H7 (cell line): ENCODE data around the gene CEMIP. TPM values are rescaled to one million over a fixed set of nuclear protein-coding genes. Genes with fewer than 3 reads are reported as not detected.
"Not testable (repeated sequence)": the region's sequence is repeated elsewhere in the genome, so short reads cannot be mapped to it uniquely, and the experiment has no call there.

ENCODE experiments used
- DNase-seq: peaks from one replicate; pipeline ENCODE4 v3.0.0; 2012
- H3K27me3 ChIP-seq: 2 replicates; pipeline ENCODE4 v1.6.0; 2011; ENCODE audit warnings: mild to moderate bottlenecking, low read length; ENCODE audit not compliant: control insufficient read depth, insufficient read depth
- H3K36me3 ChIP-seq: replicated peaks from 2 replicates; pipeline ENCODE4 v1.5.1; 2011; ENCODE audit warnings: low read length; ENCODE audit not compliant: control insufficient read depth, insufficient read depth
- H3K4me3 ChIP-seq: 2 replicates; pipeline ENCODE4 v1.5.1; 2011; ENCODE audit warnings: low read depth, mild to moderate bottlenecking, control low read depth, low read length, moderate library complexity; ENCODE audit not compliant: insufficient read depth
- total RNA-seq: library from RNA; depleted of rRNA; stranded (reverse); fragments of >200 nt; shearing (Covaris generic); gene quantifications from 2 replicates; pipeline ENCODE4 v1.2.3, GENCODE V29; 2014

The CEMIP gene
- total RNA-seq, 1 experiment from 2014 or later, result 0.03 TPM

- no peak for DNase-seq
- Histone ChIP-seq H3K27me3 (no peaks in the 10 kb centered on the region), H3K4me3 (no peak overlapping the region), H3K36me3 (peaks cover 8% of the 10 kb centered on the region)
Measured at GRCh38 chr15:80945605-80946004, 166.4 kb downstream of the CEMIP start.

GRCh38 chr15:80946576-80946975 is 167.4 kb downstream of the CEMIP start:
- H3K36me3 ChIP-seq, result peaks cover 10% of the 10 kb centered on the region
- no peaks in the 10 kb centered on the region for H3K27me3 ChIP-seq
- DNase-seq, result no peak
- H3K4me3 ChIP-seq, result no peak overlapping the region

GRCh38 chr15:80948651-80949292 is 169.6 kb downstream of the CEMIP start:
- H3K4me3 ChIP-seq, result no peak overlapping the region
- H3K27me3 ChIP-seq, result no peaks in the 10 kb centered on the region
- H3K36me3 ChIP-seq, result peaks cover 8% of the 10 kb centered on the region
- DNase-seq, result no peak

GRCh38 chr15:80949756-80950155 is 170.6 kb downstream of the CEMIP start:
- no peak for DNase-seq
- Histone ChIP-seq H3K27me3 (no peaks in the 10 kb centered on the region), H3K36me3 (peaks cover 8% of the 10 kb centered on the region), H3K4me3 (no peak overlapping the region)

- no peak for DNase-seq
- Histone ChIP-seq H3K27me3 (no peaks in the 10 kb centered on the region), H3K36me3 (peaks cover 8% of the 10 kb centered on the region), H3K4me3 (no peak overlapping the region)
Measured at GRCh38 chr15:80950291-80951078, 171.3 kb downstream of the CEMIP start.

GRCh38 chr15:80951941-80952340 is 172.8 kb downstream of the CEMIP start:
- no peak for DNase-seq
- H3K4me3 ChIP-seq, result no peak overlapping the region
- no peaks in the 10 kb centered on the region for H3K27me3 ChIP-seq
- H3K36me3 ChIP-seq, result peaks cover 4% of the 10 kb centered on the region

- H3K27me3 ChIP-seq, result no peaks in the 10 kb centered on the region
- peaks cover 3% of the 10 kb centered on the region for H3K36me3 ChIP-seq
- no peak overlapping the region for H3K4me3 ChIP-seq
- DNase-seq, result no peak
Measured at GRCh38 chr15:80953001-80953952, 174.1 kb downstream of the CEMIP start.

- peaks cover 3% of the 10 kb centered on the region for H3K36me3 ChIP-seq
- no peaks in the 10 kb centered on the region for H3K27me3 ChIP-seq
- no peak overlapping the region for H3K4me3 ChIP-seq
- peak; percentile 52 for DNase-seq
Measured at GRCh38 chr15:80953953-80954778, 175.0 kb downstream of the CEMIP start.

- not testable (repeated sequence) for H3K27me3 ChIP-seq, H3K4me3 ChIP-seq, H3K36me3 ChIP-seq, DNase-seq
Measured at GRCh38 chr15:80955571-80956452, 176.6 kb downstream of the CEMIP start.

GRCh38 chr15:80957556-80957955 is 178.4 kb downstream of the CEMIP start:
- no peaks in the 10 kb centered on the region for H3K27me3 ChIP-seq
- H3K36me3 ChIP-seq, result no peaks in the 10 kb centered on the region; the same call in 1 of the 2 replicates
- H3K4me3 ChIP-seq, result no peak overlapping the region
- no peak for DNase-seq

- H3K27me3 ChIP-seq, result no peaks in the 10 kb centered on the region
- no peak overlapping the region for H3K4me3 ChIP-seq
- H3K36me3 ChIP-seq, result no peaks in the 10 kb centered on the region; the same call in 1 of the 2 replicates
- no peak for DNase-seq
Measured at GRCh38 chr15:80957976-80958375, 178.8 kb downstream of the CEMIP start.

GRCh38 chr15:80958818-80959495 is 179.8 kb downstream of the CEMIP start:
- no peak overlapping the region for H3K4me3 ChIP-seq
- H3K27me3 ChIP-seq, result no peaks in the 10 kb centered on the region
- no peaks in the 10 kb centered on the region; the same call in 1 of the 2 replicates for H3K36me3 ChIP-seq
- no peak for DNase-seq

- not testable (repeated sequence) for H3K27me3 ChIP-seq, H3K4me3 ChIP-seq, DNase-seq, H3K36me3 ChIP-seq
Measured at GRCh38 chr15:80965454-80965853, 186.3 kb downstream of the CEMIP start.
